HuH-7.5 (cell line): ENCODE results near the gene HIRA.
A peak's percentile ranks its signal among the peaks of the same experiment; 100 is the strongest.
"Not testable (repeated sequence)": the region's sequence is repeated elsewhere in the genome, so short reads cannot be mapped to it uniquely, and the experiment has no call there.

ENCODE experiments used
- DNase-seq: peaks from one replicate; pipeline ENCODE4 v3.0.0; 2011; ENCODE audit warnings: low spot score

The HIRA gene

DNA sequence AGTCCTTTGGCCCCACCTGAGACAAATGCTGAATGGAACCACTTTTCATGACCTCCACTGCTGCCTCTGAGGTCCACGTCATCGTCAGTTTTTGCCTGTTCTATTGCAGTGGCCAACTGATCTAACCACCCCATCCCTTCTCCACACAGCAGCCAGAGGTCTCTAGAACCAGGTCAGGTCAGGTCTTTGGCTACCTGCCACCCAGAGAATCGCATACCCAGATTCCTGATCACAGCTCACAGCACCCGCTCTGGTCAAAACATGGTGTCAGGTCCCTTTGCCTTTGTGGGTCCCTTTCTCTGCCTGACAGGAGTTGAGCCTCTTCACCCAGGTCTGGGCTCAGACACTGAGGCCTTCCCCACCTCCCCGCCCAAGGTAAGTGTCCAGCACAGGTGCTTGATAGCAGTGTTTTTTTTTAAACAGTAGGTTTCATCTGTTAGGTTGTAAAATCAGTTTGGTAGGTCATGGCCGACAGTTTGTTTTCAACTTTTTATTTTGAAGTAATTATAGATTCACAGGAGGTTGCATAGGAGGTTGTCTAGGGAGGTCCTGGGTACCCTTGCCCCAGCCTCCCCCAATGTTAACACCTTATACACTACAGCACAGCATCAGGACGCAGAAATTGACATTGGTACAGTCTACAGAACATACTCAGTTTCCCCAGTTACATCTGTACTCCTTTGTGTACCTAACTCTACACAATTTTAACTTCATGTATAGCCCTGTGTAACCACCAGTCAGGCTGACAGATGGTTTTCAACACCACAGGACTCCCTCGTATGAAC, 9.1 kb upstream of the HIRA start:
- DNase-seq: no peak

DNA sequence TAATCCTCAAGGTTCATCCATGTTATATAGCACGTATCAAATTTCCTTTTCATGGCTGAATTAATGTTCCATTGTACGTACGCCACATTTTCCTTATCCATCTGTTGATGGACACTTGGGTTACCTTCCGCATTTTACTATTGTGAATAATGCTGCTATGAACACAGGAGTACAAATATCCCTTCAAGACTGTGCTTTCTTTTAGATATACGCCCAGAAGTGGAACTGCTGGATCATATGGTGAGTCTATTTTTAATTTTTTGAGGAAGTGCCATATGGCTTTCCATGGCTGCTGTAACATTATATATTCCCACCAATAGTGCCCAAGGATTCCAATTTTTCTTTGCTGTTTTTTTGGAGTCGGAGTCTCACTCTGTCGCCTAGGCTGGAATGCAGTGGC, 6.8 kb upstream of the HIRA start:
- no peak for DNase-seq

DNA sequence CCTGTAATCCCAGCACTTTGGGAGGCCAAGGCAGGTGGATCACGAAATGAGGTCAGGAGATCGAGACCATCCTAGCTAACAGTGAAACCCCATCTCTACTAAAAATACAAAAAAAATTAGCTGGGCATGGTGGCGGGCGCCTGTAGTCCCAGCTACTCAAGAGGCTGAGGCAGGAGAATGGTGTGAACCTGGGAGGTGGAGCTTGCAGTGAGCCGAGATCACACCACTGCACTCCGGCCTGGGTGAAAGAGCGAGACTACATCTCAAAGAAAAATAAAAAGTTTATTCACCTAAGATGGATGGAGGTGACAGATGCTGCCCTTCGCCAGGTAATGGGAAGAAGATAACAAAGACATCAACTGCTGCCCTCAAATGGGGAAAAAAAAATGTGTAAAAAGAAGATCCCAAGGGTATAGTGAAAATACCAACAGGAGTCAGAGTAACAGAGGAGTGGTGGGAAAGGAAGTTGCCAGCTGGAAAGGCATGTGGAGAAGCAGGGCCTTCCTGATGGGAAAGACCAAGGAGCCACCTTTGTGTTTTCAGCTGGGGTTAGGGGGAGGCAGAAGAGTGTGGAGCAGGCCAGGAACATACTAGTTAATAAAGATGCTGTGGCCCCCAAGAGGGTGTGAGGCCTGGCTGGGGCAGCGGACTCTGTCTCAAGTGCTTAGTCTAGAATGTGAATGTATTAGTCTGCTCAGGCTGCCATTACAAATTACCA, 5.1 kb upstream of the HIRA start:
- DNase-seq: not testable (repeated sequence)

DNA sequence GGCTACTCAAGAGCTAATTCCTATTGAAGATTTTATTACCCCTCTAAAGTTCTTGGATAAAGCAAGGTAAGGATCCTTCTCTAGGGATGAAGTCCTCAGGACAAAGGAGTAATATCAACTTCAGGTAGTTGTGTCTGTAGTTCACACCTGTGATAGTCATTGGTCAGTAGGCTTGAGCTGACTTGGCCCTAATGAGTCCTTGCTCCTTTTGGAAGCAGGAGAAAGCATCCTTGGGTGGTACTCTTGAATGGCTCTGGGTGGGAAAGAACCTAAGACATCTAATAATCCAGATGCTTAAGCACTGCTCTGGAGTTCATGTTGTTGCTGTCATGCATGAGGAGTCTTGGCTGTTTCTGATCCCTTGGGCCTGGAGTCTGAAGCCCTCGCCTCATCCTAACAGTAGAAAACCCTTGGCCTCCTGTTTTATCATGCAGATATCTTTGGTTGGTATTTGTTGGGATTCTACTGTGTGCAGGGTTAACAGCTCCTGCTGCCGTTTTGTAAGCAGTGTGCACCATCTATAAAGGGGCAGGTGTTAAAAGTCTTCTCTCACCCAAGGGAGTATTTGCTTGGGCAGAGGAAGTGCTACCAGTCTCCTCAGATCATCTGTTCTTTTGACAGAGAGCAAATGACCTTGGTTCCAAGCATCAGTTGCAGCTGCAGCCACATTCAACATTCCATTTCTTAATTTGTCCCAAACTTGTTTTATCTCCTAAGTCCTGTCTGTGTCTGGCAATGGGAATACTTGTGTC, 3.5 kb upstream of the HIRA start:
- no peak for DNase-seq

DNA sequence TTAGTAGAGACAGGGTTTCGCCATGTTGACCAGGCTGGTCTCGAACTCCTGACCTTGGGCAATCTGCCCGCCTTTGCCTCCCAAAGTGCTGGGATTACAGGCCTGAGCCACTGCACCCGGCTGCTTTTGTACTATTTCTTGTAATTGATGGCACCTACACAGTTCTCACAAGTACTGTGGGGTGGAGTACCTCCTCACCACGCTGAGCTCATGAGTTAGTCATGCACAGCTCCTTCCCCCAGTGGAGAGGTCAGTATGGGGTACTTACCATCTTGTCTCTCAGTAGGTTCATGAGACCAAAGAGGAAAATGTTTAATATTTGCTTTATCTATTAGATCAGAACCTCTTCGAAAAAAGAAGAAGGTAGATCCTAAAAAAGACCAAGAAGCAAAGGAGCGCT, 2.9 kb upstream of the HIRA start:
- no peak for DNase-seq

DNA sequence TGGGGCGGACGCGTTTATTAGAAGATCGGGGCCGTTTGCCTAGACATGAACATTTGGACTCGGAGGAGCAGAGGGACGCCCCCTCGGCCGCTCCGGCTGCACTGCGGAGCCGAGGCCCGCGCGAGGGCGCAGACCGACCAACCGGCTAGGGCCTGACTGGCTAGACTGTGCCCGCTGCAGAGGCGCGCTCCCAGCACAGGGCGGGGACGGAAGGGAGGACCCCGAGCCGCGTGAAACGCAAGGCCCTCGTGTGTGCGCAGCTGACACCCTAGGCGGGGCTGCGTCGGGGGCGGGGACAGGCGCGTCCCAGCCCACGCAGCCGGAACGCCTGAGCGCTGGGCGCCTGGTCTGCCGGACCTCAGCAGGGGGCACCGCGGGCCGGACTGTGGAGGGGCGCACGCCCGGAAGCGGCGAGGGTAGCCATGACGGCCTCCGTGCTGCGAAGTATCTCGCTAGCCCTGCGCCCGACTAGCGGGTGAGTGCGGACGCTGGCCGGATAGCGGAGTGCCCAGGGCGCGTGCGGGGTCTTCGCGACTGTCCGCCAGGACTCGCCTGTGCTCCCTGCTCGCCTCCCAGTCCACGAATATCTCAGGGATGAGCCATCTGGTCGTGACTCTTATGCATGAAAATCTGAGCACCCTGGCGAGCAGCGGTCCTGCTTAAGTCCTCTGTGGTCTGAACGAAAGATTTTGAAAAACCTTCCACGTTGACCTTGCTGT, 759 bp upstream of the HIRA start, which contains the start of gene MRPL40:
Gene MRPL40, plus strand, starts transcription at position 413 of the 719 bp plus-strand sequence. Its CDS starts 10 bp downstream, at position 423.
- DNase-seq: peak; percentile 89

DNA sequence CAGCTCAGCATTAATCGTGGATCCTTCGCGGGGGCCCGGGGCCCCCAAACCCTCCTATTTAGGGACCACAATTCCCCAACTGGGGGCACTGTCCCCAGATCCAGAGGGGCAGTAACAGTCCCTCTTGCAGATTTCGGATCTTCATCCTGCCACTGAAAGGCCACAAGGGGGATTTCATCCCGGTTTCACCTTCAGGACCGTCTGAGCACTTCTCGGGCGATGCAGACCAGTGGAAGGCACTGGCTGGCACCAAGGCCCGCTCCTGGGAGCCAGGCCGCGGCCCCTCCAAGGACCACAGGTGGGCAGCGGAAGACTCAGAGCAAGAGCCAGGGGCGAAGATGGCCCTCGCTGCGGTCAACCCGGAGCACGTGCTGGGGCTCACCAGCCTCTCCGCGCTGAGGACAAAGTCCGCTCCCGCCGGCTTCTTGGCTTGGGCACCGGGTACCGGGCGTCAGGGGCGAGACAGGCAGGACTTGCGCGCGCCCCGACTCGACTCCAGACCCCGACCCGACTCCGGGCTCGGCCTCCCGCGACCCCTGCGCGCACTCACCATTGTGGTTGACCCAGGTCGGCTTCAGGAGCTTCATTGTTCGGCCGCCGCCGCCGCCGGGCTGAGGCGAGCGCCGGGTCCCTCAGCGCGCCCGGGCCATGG, 517 bp downstream of the HIRA start:
- peak; percentile 41 for DNase-seq

DNA sequence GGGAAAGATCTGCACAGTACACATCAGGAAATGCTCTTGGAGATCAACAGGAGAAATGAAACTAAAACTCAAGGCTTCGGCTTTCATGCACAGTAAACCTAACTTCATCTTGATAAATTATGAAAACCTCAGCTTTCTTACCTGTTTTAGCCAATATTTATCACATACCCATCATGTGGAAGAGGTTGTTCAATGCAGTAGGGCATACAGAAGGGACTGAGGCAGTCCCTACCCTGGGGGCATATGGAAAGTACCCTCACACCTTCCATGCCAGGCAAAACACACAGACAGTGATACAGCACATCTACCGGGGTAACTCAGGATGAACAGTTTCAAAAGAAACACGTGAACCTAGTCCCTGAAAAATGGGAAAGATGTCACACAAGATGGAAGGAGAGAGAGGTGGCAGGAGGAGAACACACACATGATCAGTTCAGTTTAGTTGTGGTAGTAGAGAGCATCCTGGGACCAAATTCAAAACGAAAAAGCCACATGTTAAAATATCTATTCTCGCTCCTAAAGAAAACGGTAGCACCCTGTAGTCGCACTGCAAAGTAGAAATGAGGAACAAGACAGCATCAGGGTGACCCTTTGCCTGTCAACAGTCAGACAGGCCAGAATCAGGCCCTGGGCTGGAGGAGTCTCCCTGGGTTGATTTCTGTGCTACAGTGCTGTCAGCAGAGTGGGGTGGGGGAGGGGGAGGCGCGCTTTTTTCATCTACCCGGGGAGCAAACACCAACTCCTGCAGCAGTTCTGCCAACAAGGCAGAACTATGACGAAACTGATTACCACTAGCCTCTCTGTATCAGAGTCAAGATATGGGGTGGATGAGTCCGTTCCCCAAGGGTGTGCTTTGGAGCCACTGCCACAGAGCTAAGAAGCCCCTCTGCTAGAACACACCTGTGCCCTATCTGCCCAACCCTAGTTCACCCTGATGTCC, 1.3 kb downstream of the HIRA start:
- peak; percentile 22 for DNase-seq

DNA sequence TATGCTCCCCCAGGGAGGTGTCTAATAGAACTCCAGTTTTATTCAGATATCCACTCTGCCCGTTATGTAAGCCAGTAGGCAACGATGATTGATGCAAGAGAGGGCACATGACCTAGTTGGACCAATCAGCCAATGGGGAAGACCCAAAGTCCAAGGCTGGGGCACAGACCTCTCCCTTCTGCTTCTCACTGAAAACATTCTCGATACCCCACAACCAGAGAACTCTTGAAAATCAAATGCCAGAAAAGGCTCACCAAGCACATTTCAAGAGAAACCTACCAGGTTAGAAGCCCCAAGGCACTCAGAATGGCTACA, 7.4 kb downstream of the HIRA start:
- DNase-seq: no peak

DNA sequence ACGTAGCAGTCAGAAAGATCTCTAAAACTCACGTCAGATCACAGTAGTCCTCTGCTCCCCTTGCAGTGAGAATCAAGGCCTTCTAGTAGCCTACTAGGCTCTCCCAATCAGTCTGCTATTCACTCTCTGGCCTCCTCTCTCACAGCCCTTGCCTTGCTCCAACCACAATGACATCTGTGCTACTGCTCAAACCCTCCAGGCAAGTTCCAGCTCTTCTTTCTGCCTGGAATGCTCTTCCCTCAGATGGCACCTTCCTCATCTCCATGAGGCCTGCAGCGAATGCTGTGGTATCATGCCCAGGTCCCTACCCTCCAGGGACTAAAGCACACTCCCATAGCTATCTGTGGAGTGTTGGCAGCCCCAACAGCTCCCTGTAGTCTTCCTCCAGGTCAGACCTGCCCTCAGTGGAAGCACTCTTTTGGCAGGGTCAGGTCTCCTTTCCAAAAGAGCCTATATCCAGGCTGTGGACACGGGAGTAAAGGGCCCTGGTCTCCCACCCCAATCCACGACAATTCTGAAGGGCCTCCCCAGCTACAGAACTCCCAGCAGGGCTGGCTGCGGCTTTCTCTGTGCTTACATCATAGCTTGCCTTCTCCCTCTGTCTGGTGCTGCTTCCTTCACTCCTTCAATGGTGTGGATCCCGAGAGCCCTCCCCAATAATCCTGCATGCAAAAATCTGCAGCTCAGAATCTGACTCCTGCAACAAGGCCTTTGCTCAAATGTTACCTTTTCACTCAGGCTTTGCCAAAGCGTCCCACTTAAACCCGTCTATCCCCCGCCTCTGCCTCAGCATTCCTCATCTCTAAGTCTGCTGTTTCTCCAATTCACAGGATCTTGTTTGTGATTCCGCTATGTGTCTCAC, 8.9 kb downstream of the HIRA start:
- DNase-seq: no peak

DNA sequence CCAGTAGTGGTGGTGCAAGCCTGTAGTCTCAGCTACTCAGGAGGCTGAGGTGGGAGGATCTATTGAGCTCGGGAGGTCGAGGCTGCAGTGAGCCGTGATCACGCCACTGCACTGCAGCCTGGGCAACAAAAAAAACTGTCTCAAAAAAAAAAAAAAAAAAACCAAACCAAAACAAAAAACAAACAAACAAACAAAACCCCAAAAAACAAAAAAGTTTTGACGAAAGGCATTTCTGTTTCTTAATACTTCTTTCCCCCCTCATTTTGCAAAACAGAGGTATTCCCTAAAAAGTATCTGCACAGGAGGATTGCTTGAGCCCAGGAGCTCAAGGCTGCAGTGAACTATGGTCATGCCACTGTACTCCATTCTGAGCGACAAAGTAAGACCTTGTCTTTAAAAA, 11.2 kb downstream of the HIRA start:
- no peak for DNase-seq

DNA sequence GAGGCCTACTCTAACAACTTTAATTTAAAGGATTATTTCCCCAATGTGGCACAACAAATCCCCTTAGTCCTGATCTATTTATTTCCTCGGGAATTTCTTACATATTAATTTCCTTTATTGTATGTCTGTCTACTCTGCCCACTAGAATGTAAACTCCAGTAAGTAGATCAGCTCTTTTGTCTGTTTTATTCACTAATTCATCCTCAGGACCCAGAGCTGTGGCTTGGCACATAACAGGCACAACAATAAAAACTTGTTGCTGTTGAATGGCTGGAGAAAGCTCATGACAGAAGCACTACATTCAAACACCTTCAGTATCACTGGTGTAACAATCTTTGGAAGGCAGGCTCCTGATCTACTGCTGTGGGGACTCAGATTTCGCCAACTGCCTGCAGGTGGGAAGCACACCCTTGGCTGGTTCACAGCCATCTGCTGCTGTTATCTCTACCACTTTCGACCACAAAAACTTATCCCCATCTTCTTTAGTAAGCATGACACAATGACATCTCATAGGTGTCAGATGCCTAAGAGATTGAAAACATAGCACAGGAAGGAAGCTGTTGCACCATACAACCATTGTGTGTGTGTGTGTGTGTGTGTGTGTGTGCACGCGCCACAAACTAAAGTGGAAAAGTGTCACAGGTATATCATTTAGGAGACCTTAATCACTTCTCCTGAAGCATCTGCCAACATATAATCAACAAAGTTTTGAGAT, 11.9 kb downstream of the HIRA start:
- no peak for DNase-seq

DNA sequence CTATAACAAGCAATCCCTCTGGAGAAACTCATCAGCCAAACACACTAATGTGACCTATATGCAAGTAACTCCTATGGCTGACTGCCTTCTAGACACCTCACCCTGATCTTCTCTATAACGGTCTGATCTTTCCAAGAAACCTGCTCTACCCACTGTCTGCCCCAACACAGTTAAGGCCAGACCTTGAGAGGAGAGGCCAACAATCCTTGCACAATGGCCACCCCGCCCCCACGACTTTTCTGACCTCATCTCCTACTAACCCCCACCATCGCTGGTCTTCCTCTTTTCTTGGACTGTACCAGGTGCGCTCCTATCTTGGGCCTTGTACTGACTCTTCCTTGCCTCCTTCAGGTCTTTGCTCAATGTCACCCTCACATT, 12.5 kb downstream of the HIRA start:
- no peak for DNase-seq

DNA sequence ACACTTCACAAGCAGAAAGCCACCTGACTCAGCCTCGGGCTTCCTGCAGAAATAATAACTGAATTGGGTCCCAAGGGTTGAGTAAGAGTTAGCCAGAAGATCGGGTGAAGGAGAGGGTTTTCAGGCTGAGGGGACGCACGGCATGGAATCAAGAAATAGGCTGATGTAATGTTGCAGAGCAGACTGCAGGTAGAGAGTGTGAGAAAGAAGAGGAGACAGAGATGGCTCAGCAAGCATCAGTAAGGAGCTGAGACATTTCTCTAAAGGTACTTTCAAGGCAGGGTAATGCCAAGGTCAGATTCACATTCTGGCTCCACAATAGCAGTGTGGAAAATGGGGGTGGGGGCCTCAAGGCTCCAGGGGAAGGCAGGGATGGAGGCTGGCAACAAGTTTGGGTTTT, 18.6 kb downstream of the HIRA start:
- DNase-seq: no peak

DNA sequence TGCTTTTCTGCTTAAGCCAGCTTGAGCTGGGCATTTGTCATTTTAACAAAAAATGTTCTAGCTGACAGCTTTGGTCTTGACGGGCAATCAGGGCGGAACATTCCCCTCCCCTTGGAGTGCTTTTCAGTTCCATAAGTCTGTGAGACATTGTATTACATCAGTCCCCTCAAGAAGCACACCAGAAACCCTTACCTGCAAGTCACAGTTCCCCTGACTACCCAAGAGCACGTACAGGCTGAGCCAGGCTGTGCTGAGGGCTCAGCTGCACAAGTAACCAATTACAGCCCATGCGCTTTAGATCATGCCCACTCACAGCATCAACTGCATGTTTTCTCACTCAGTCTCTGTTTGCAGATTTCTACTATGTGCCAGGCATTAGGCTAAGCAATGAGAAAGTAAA, 19.1 kb downstream of the HIRA start:
- DNase-seq: no peak

DNA sequence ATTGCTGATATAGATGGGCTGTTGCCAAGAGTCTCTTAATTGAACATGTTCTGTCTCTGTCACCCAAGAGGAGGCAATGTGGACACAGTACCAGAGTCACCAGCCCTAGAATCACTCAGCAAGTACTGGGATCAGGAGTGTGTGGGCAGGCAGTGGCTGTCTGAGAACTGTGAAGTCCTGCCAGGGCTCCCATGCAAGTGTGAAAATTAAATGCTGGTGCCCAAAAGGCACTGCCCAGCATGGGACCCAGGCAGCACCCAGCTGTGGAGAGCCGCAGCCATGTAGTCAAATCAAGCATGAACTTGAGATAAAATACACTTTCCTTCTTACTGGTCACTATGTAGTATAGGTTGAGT, 19.9 kb downstream of the HIRA start:
- no peak for DNase-seq

DNA sequence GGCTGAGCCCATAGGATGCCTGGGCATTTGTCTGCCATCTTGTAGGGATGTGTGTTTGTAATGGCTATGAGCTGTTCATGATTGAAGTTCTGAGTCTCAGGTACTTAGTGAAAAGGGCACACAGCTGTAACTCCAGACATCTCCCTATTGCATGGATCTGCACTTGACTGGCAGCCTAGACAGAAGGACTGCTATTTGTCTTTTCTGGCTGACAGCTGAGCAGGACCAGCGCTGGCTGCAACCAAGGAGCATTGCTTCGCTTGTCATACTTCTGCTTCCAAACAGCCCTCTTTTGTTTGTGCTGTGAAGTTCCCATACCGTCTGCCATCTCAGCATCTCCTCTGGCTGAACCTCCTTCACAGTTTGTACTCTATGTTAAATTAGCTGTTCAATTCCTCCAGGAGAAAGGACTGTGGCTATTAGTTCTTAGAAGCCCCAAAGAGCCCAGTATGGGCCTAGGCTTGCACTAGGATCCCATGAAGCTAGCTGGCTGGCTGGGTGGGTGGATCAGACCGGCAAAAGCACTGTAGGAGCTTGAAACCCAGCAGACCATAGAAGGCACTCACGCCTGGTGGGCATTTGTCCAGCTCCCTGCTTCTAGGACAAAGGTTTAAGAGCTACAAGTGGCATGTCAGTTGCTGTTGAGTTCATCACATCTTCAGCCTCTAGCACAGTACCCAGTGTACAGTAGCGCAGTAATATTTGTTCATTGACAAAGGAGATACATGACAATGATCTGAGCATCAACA, 20.4 kb downstream of the HIRA start:
- no peak for DNase-seq
